Tibial nerve (tissue), 4 donors: ENCODE data around the gene RETREG1.

Experiments
- EP300 ChIP-seq, 2 donors: sonication (generic); formaldehyde crosslinking; IDR thresholded peaks; one replicate each; pipeline ENCODE4 v1.6.1; 2017; ENCODE audit warnings: antibody characterized with exemption in 2 of 2, mild to moderate bottlenecking in 1 of 2
- POLR2A ChIP-seq, 2 donors: fragments of 450-650 bp; IDR thresholded peaks; one replicate each; pipeline ENCODE4 v1.6.1; 2017; ENCODE audit warnings: antibody characterized with exemption in 2 of 2, mild to moderate bottlenecking in 2 of 2, moderate library complexity in 2 of 2
- TF ChIP-seq, protein P1 (sequence below), 5 experiments: fragments of 200-600 bp in 3 of 5; fragments of 450-650 bp in 2 of 5; sonication (generic) in 3 of 5; IDR thresholded peaks; one replicate each; pipeline ENCODE4 v1.5.1; 2016 to 2019; ENCODE audit warnings: antibody characterized with exemption in 5 of 5, mild to moderate bottlenecking in 3 of 5, moderate library complexity in 2 of 5

GRCh38 chr5:16493261-16493660 lies 123.5 kb downstream of the RETREG1 start:
- TF ChIP-seq, protein P1, sequence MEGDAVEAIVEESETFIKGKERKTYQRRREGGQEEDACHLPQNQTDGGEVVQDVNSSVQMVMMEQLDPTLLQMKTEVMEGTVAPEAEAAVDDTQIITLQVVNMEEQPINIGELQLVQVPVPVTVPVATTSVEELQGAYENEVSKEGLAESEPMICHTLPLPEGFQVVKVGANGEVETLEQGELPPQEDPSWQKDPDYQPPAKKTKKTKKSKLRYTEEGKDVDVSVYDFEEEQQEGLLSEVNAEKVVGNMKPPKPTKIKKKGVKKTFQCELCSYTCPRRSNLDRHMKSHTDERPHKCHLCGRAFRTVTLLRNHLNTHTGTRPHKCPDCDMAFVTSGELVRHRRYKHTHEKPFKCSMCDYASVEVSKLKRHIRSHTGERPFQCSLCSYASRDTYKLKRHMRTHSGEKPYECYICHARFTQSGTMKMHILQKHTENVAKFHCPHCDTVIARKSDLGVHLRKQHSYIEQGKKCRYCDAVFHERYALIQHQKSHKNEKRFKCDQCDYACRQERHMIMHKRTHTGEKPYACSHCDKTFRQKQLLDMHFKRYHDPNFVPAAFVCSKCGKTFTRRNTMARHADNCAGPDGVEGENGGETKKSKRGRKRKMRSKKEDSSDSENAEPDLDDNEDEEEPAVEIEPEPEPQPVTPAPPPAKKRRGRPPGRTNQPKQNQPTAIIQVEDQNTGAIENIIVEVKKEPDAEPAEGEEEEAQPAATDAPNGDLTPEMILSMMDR (IDR thresholded peaks at IDR 0.05), result no peak
- TF ChIP-seq POLR2A (IDR thresholded peaks at IDR 0.05) (no peak), EP300 (IDR thresholded peaks at IDR 0.05) (no peak)
